Measurements from ENCODE around the gene XYLB. TPM values are rescaled to one million over a fixed set of nuclear protein-coding genes. Genes with fewer than 3 reads are reported as not detected.
A peak's percentile ranks its signal among the peaks of the same experiment; 100 is the strongest.

XYLB gene
- total and polyA plus RNA-seq, 10 donors: 0.33 to 12.3 (median 2.1) TPM

GRCh38 chr3:38306941-38307340, 39.6 kb upstream of the XYLB start:
- TF ChIP-seq CTCF (IDR thresholded peaks at IDR 0.05 in 8 of 11, conservative IDR thresholded peaks at IDR 0.05 in 3 of 11): no peak
- TF ChIP-seq POLR2AphosphoS5 (IDR thresholded peaks at IDR 0.05): no peak
- TF ChIP-seq POLR2A (IDR thresholded peaks at IDR 0.05): no peak
- H3K36me3 ChIP-seq: no peaks in the 10 kb centered on the region
- WGBS, 5 donors: 86 to 92% (median 90%) methylated on average over 4 to 5 of the region's 5 CpGs
- peaks cover 0 to 12% (median 0%) of the 10 kb centered on the region in 7 donors for H3K27me3 ChIP-seq (replicated peaks in 1 of 7)
- intact Hi-C loops (cut with DNase I; ENCODE audit: low total_unique reads): no loop called here
- DNase-seq: no peak
- H3K9me3 ChIP-seq: peaks cover 0 to 5% (median 0%) of the 10 kb centered on the region in 8 donors
- H3K4me3 ChIP-seq: no peak overlapping the region
- no peak overlapping the region for H3K27ac ChIP-seq
- H3K4me1 ChIP-seq: no peaks in the 10 kb centered on the region

GRCh38 chr3:38307599-38307998, 39.0 kb upstream of the XYLB start:
- Histone ChIP-seq H3K27me3 (replicated peaks in 1 of 7) (peaks cover 0 to 16% (median 0%) of the 10 kb centered on the region in 7 donors), H3K27ac (no peak overlapping the region), H3K9me3 (peaks cover 0 to 5% (median 0%) of the 10 kb centered on the region in 8 donors), H3K4me1 (no peaks in the 10 kb centered on the region), H3K36me3 (no peaks in the 10 kb centered on the region), H3K4me3 (no peak overlapping the region)
- DNase-seq: no peak
- intact Hi-C loops (cut with DNase I; ENCODE audit: low total_unique reads): no loop called here
- WGBS, 5 donors: 89 to 96% (median 93%) methylated on average over 11 to 12 of the region's 12 CpGs
- TF ChIP-seq POLR2A (IDR thresholded peaks at IDR 0.05) (no peak), POLR2AphosphoS5 (IDR thresholded peaks at IDR 0.05) (no peak), CTCF (IDR thresholded peaks at IDR 0.05 in 8 of 11, conservative IDR thresholded peaks at IDR 0.05 in 3 of 11) (no peak)

GRCh38 chr3:38308456-38308855, 38.1 kb upstream of the XYLB start:
- Histone ChIP-seq H3K36me3 (no peaks in the 10 kb centered on the region), H3K27me3 (replicated peaks in 1 of 7) (peaks cover 0 to 16% (median 0%) of the 10 kb centered on the region in 7 donors), H3K9me3 (peaks cover 0 to 5% (median 0%) of the 10 kb centered on the region in 8 donors), H3K4me1 (no peaks in the 10 kb centered on the region), H3K27ac (no peak overlapping the region), H3K4me3 (no peak overlapping the region)
- intact Hi-C loops (cut with DNase I; ENCODE audit: low total_unique reads): no loop called here
- no peak for TF ChIP-seq CTCF (IDR thresholded peaks at IDR 0.05 in 8 of 11, conservative IDR thresholded peaks at IDR 0.05 in 3 of 11)
- TF ChIP-seq POLR2A (IDR thresholded peaks at IDR 0.05): no peak
- no peak for TF ChIP-seq POLR2AphosphoS5 (IDR thresholded peaks at IDR 0.05)
- no peak for DNase-seq
- WGBS, 5 donors: 84 to 92% (median 89%) methylated on average over 9 of the region's 9 CpGs

GRCh38 chr3:38311476-38311875, 35.1 kb upstream of the XYLB start:
- H3K27ac ChIP-seq: peak overlapping the region in 1 of 8 donors; percentile 5
- intact Hi-C loops (cut with DNase I; ENCODE audit: low total_unique reads): no loop called here
- no peaks in the 10 kb centered on the region for H3K9me3 ChIP-seq
- DNase-seq: no peak
- H3K4me3 ChIP-seq: no peak overlapping the region
- TF ChIP-seq CTCF (IDR thresholded peaks at IDR 0.05 in 8 of 11, conservative IDR thresholded peaks at IDR 0.05 in 3 of 11) (no peak), POLR2AphosphoS5 (IDR thresholded peaks at IDR 0.05) (no peak), POLR2A (IDR thresholded peaks at IDR 0.05) (no peak)
- peaks cover 0 to 10% (median 0%) of the 10 kb centered on the region in 6 donors for H3K4me1 ChIP-seq
- 59 to 86% (median 77%) methylated on average over 1 of the region's 1 CpG for WGBS, 5 donors
- peaks cover 0 to 16% (median 0%) of the 10 kb centered on the region in 7 donors for H3K27me3 ChIP-seq (replicated peaks in 1 of 7)
- H3K36me3 ChIP-seq: no peaks in the 10 kb centered on the region
